SH-SY5Y (cell line): Measurements from ENCODE around the gene GXYLT1.

ENCODE experiments used
- GATA2 ChIP-seq: IDR thresholded peaks from 2 replicates; pipeline ENCODE4 v1.6.1; 2011; ENCODE audit warnings: mild to moderate bottlenecking, low read depth, low read length
- GATA3 ChIP-seq: IDR thresholded peaks from 2 replicates; pipeline ENCODE4 v1.6.1; 2011; ENCODE audit warnings: low read depth, mild to moderate bottlenecking, low read length, moderate library complexity

DNA sequence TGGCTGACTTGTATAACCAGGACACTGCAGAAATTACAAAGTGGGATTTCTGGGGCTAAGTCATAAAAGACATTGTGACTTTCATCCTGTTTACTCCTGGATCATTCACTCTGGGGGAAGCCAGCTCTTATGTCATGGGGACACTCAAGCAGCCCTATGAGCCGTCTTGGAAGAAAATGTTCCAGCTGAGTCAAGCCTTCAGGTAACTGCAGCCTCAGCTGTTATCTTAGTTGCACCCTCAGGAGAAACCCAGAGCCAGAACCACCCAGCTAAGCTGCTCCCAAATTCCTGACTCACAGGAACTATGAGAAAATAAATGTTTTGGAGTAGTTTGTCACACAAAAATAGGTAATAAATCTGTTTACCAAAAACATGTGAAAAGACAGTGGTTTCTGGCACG, 43.1 kb upstream of the GXYLT1 start:
- TF ChIP-seq GATA3 (no peak), GATA2 (no peak)
